ELF-1 (cell line): ENCODE measurements around the gene BTBD10.

Experiments
- DNase-seq: peaks from one replicate; pipeline ENCODE4 v3.0.0-alpha.2; 2016; ENCODE audit warnings: low read depth, low spot score

Gene BTBD10

DNA sequence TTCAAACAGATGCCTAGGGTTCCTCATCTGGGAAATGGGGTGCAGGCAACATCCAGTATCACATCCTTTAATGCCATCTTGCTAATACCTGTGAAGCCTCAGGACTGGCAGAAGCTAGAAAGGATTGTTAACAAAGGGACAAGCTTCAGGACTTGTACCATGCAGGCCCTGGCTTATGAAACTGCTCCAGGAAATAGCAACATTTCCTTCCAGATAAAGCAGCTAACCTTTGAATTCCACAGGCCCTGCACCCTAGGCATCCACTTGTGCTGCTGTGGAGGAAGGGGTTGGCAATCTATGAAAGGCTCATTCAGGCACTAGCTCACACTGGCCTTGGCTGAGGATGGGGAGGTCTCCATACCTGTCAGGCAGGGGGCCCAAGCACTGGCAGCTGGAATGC is 87.2 kb downstream of the BTBD10 start:
- no peak for DNase-seq

DNA sequence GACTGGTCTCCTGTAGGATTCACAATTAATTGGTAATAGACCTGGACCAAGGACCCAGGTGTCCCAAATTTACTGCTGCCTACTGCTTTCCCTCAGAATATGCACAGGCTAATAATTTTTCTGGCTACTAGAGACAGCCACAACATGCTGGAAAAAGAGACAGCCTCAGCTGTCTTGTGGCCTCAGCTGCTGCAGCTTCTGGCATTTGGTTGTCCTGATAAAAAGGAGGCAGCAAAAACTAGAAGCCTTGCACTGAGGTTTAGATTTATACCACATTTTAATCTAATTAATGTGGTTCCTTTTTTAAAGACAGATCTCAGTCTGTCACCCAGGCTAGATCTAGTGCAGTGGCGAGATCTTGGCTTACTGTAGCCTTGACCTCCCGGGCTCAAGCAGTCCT is 89.8 kb downstream of the BTBD10 start:
- no peak for DNase-seq

DNA sequence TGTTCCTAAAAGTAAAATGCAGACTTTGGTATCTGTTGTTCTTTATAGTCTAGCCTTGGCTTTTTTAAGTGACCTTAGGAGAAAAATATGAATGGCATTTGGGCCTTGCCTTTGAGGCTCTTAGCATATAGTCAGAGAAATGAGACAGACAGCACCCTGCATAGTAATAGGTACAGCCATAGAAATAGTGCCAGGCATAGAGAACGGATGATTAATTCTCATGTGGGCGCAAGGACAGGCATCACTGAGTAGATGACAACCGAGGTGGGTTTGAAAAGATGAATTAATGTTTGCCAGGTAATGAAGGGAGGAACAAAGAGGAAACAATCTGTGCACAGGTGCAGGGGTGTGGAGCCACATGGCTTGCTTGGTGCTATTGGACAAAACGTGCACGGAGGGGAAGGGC is 95.0 kb downstream of the BTBD10 start:
- no peak for DNase-seq

DNA sequence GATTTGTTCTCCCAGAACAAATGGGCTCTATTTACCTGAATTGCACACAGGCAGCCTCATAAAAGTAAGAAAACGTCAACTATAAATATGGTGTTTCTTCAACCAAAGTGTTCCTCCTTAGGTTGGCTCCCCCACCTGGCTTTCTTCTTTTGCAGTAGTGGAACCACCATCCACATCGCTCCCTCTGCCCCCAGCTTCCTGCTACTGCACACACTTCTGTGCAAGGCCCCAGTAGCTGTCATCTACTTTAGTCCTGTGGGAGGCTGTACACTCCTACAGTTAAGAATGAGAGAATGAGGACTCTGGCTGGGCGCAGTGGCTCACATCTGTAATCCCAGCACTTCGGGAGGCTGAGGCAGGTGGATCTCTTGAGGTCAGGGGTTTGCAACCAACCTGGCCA is 95.9 kb downstream of the BTBD10 start:
- no peak for DNase-seq

DNA sequence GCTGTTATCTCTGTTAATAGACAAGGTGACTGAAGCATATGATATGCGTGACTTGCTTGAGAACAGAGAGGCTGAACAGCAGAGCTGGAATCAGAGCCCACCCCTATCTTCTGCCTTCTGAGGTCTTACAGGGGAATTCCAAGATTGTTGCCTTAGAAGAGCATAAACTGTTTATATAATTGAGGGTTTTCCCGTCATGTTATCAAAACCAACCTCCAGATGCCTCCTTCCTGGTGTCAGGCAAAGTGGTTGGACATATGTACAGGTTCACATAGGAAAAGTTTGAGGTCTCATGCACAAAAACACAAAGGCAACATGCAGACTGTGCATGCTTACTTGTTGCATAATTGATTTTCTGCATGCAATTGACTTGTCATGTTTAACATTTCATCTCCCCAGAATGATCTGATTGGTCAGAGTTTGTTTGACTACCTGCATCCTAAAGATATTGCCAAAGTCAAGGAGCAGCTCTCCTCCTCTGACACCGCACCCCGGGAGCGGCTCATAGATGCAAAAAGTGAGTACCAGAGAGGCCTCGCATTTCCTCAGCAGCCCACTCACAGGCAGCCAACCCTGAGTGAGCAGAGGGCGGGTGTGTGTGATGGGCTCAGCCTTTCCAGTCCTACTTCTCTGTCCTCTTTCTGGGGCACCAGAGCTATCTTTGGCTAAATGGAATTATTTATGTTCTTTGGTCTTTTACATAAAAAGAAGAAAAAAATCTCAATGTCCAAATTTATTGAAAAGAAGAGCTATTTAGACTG is 96.6 kb downstream of the BTBD10 start:
- DNase-seq: no peak

DNA sequence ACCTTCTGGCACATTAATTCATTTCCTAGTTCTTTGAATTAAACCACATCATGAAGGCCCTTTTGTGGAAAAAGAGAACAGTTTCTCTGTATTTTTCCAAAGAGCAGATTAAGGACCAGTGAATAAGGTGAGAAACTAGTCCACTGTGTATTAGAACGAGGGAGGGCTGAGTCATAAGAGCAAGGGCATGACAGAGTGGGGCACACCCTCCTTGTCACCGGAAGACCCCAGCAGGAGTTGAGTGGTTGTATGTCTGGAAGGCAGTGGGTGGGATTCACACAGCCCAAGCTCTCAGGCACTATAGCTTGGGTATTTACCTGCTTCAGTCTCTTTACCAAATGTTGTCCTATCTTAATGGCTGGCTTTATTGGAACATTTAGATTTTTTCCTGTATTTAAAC is 98.6 kb downstream of the BTBD10 start:
- DNase-seq: peak; percentile 19

DNA sequence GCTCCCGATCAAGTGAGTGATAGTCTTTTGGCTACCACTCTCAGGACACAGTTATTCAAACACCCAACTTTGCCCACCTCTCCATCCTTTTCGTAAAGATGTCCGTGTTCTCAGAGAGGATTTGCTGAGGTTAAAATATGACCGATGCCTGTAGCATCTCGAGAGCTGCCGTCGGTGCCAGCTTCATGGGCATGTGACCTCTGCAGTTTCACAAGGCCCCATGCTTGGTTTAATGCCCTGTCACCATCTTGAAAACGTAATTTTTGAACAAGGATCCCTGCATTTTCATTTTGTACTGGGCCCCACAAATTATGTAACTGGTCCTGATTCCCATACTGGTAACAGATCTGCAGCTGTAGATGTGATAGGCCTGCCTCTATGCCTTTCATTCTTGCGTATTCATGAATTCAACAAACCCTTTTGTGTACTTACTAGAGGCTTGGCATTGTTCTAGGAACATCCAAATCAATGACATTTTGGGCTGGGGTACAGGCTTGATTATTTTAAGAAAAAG is 100.4 kb downstream of the BTBD10 start:
- DNase-seq: no peak

DNA sequence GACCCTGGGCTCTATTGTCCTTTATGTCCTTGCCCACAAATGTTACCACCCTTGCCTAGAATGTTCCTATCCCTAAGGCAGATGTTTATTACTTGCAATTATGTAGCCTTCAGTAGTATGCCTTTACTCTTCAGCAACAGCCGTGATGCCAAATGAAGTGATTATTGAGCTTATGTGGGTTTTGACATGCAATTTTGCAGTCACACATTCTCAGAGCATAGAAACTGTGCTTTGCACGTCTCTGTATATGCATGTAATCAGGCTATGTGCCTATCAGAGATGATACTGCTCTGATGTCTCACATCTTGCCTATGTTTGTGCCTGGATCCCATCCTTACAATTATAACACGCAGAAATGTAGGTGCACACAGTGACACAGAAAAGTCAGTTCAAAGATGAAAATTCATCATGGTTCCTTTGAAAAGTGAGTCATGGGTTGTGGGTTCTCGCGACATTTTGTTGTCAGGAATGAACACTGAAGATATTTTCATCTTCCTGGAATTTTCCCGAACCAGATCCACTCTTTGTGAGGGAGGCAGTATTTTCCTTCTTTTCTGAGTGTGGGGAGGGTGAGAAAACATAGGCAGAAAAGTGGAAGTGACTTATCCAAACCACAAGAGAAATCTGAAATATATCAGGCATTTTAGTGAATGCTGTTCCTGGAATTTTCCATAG is 104.3 kb downstream of the BTBD10 start:
- DNase-seq: no peak

DNA sequence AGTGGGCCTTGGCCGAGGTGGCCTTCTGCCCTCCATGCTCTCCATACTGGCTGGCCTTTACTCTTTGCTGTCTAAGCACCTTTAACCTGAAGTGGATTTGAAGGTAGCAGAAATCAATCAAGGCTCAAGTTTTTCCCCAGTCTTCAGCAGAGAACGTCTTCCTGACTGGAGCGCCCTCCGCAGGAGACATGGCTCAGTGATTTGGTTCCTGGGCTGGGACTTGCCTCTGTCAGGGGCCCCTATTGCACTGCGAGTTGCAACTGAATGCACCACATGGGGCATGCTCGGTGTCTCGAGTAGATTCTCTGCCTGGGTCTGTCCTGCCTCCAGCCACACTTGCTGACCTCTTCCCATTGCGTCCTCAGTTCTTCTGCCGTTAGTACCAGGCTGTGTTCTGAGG is 105.8 kb downstream of the BTBD10 start:
- DNase-seq: no peak

DNA sequence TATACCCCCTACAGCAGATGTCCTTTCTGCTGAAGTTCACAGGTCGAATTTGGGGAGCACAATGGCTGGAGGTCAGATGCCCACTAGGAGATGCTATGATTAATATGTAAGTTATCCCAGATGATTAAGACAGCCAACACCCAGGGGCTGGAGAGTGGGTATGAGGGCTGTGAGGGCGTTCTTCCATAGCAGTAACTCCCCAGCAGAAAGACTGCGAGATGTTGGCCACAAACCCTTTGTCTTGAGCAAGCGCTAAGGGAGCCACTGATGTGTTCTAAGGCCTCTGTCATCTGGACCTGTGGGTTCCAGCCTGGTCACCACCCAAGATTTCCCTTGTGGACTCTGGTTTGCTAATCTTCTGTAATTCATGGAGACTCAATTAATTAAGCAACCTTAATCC is 107.8 kb downstream of the BTBD10 start:
- no peak for DNase-seq

DNA sequence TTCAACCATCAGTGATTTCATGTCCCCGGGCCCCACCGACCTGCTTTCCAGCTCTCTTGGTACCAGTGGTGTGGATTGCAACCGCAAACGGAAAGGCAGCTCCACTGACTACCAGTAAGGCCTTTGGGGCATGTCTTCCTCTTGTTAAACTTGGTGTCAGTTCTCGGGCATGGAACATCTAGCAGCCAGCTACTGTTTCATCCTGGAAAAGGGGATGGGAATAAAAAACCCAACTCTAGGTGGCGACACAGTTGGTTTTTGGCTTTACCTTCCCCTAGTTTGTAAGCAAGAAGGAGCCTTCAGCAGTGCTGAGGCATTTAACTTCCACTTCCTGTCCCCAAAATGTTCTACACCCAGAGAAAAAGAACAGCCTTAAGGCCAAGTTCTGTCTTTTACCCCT is 108.7 kb downstream of the BTBD10 start:
- DNase-seq: peak; percentile 82

DNA sequence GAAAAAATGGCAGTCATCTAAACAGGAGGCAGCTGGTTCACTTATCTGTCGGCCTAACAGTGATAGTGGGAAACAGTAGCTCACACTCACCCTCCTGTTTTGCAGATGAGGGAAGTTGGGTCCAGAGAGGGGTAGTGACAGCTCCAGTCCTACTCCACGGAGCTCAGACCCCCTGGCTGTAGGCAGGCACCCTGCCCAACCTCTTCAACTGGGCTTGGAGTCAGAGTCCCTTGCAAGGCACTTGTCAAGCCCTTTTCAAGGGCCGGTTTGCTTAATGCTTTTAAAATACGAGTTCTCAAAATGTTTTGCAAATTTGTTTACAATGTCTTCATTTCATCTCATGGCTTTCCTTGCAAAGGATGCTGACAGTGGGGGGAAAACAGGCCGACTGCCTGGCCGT is 110.3 kb downstream of the BTBD10 start:
- DNase-seq: no peak

DNA sequence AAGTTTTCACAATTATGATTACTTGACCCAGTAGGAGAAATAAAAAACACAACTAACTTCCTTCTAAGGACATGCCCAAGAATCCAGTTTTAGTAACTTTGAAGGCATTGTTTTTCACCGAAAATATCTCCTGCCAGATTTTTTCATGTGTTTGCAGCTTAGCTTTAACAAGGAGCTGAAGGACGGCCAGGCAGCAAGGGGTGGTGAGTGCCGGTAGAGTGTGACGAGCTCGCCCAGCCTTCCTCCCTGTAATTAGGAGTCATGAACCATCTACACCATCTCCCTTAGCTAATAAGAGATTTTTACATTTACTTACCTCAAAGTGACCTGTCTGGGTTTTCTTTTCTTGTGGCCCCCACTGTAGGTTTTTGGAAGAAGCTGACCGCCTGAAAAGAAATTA is 113.4 kb downstream of the BTBD10 start:
- no peak for DNase-seq

DNA sequence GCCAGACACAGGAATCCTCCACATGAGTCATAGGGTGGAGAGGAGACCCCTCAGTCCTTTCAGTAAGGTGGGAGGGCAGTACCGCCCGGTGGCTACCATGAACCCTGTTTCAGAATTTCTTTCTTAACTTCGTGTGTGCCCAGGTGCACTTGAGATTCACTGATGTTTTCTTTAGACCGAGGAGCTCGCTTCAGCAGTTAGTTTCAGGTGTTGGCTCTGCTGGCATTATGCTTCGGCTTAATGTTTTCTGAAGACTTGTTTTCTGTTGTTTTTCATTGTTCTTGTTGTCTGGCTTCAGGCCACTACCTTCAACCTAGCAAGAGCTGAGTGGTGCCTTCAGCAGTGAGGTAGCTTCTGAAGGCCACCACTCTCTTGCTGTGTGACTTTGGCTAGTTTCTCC is 114.0 kb downstream of the BTBD10 start:
- no peak for DNase-seq

DNA sequence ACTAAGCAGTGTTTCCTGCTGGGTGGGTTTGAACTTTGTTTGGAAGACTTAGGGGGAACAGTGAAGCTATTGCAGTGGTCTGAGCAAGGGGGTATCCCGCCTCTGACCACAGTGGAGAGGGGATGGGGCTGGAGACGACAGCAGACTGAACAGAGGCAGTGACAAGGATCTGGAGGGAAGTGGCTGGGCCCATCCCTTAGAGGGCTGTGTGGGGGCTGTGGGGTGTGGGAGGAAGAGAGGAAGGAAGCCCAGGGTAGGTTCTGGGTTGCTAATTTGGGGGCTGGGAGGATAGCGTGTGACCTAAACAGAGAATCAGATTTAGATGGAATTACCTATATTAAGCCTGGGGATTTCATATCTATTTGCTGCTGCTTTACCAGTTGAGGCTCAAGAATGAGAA is 114.7 kb downstream of the BTBD10 start:
- DNase-seq: no peak

DNA sequence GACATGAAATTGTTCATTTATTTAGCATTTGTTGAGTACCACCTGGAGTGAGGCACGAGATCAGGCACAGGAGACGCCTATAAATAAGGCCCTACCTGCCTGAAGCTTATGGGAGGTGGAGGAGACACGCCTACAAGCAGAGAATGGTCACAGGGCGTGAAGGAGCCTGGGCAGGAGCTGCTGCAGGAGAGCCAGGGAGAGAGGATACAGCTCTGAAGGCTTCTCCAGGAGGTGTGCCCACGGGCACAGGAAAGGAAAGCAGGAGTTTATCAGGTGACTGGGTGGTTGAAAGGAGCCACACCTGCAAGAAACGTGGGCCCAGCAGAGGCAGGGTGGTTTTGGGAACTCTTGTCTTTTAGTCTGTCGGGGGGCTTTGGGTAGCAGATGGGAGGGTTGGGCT is 115.1 kb downstream of the BTBD10 start:
- DNase-seq: peak; percentile 34

DNA sequence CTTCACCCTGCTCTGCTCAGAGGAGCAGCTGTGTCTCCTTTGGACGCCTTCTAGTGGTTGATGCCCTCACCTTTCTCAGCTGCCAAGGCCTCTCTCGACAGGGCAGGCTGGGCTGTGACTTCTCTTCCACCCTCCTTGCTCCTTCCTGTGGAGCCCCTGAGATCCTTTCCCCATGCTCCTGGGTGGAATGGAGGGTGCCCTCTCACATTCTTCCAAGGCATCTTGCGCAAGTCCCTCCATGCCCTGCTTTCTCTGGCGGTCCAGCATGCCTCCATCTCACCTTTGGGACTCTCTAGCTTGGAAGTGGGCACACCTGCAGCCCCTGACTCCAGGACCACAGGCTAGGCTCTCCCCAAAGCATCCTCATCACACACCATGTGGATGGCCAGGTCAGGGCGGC is 116.6 kb downstream of the BTBD10 start:
- DNase-seq: no peak

DNA sequence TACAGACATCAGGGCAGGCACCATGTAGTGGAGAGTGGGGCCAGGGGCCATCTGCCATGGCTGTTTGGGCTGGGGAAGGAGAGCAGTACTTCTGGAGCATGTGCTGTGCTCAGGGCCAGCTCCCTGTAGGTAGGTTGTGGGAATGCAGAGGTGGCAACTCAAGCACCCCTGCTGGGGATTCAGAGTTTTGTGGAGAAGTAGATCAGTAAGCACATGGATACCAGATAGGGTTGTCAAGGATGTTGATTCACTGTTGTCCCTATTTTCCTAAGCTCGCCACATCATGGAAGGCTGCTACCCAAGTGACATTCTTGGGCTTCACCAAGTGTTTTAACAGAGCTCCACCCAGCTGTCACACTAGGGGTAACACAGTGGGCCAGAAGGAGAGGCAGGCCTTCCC is 118.2 kb downstream of the BTBD10 start:
- DNase-seq: peak; percentile 26

DNA sequence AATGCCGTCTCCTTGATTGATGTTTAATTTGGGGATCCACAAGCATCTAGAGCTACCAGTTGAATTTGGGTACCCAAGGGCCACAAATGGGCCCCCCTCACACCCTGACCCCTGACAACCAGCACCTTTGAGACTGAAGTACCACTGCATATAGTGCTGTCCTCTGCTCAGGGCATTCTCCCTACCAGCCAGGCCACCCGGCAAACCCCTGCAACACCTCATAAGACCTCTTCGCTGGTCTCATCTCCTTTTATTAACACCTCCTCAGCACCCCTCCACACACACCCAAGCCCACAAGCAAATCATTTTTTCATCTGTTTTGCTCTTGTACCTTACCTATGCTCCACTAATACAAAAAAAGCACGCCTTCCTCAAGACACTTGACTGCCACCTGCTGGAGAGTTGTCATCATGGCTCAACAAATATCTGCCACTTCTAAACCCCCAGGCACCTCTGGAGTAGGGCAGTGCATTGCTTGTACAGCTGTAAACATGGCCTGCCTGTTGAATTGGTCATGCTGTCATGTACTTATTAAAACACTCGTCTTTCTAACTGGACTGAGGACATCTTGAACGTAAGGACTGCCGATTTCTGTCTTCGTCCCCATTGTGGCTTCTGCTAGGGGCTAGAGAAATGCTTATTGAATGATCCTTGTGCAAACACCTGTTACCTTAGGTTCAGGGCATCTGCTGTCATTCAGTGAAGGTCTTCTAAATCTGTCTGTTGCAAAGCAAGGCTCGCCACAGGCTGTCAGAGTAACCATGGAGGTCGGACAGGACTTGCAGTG is 118.9 kb downstream of the BTBD10 start:
- peak; percentile 89 for DNase-seq

DNA sequence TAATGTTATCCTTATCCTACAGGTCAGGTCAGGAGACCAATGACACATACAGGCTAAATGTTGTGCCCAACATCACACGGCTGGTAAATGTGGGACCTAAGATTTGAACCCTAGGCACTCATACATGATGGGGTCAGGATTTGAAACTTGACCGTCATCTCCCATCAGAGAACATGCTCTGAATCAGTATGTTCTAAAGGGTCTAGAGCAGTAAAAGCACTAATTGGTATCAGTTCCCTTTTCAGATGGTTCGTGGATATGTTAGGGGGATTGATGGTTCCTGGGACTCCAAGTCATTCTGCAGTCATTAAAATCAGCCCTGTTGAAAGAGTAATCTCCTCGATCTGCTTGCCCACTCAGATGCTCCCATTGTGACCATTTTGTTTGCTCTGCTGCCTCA is 120.0 kb downstream of the BTBD10 start:
- DNase-seq: no peak

DNA sequence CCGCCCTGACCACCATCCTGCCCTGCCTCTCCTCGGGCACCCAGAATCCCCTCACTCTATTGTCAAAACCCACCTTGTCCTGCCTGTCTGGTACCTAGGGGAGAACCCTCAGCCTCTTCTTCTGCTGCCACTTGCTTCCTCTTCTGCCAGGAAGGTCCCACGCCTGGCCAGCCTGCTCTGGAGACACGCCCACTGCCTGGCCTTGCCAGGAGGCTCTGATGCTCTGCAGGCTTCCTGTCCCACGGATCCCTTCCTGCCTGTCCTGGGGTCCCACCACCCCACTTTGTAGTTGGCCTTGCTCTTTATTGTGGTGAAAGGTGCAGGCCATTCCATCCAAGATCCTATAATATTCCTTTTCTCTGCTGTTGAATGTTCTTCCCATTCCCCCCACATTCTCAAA is 122.0 kb downstream of the BTBD10 start:
- no peak for DNase-seq
